HUES6 (cell line): ENCODE measurements around the gene ARHGEF39.
"Not testable (repeated sequence)": the region's sequence is repeated elsewhere in the genome, so short reads cannot be mapped to it uniquely, and the experiment has no call there.

ENCODE experiments used
- H3K27ac ChIP-seq: 2 replicates; pipeline ENCODE4 v1.7.0; 2013; ENCODE audit warnings: low read depth, mild to moderate bottlenecking, low read length, inconsistent platforms
- H3K27me3 ChIP-seq: 2 replicates; pipeline ENCODE4 v1.6.1; 2013; ENCODE audit warnings: low read length; ENCODE audit not compliant: control insufficient read depth, insufficient read depth
- H3K36me3 ChIP-seq: 2 replicates; pipeline ENCODE4 v1.6.1; 2013; ENCODE audit warnings: low read length; ENCODE audit not compliant: control insufficient read depth, insufficient read depth
- H3K4me1 ChIP-seq: 2 replicates; pipeline ENCODE4 v1.6.1; 2013; ENCODE audit warnings: low read length; ENCODE audit not compliant: control insufficient read depth, insufficient read depth
- H3K4me3 ChIP-seq: 2 replicates; pipeline ENCODE4 v1.5.1; 2013; ENCODE audit warnings: low read depth, low read length
- H3K9ac ChIP-seq: one replicate; pipeline ENCODE4 v1.6.1; 2013; ENCODE audit warnings: mild to moderate bottlenecking, low read length
- H3K9me3 ChIP-seq: 2 replicates; pipeline ENCODE4 v1.6.1; 2013; ENCODE audit warnings: low read depth, low read length; ENCODE audit not compliant: control insufficient read depth, insufficient read depth

The ARHGEF39 gene

DNA sequence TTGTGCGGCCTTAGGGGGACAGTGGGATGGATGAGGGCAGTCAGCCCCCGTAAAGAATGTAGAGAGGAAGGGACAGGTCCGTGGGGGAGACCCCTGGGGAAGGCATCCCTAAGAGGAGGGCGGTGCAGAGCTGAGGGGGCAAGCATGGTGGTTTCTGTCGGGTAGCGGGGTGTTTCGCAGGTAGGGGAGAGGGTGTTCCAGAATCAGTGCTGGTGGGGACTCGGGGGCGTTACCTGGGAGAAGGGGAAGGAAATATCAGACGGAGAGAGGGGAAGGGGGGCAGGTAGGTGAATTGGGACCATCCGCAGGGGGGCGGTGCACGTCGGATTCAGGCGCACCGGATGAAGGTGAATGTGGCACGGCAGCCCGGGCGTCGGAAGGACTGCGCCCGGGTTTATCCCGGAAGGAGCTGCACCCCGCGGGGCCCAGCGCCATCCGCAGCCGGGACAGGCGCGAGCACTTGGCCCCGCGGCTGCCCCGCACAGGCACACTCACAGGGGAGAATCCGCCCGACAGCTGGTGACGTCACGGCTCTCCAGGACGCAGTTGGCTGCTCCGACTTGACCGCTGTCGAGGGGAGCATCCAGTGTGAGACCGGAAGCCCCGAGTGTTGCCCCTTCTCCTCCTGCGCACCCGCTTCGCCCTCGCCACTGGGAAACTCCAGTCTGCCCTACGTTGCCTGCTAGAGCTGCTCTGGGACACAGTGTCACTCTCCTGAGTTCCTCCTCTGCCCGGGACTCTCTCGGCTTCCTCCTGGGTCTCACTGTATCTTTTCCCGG, 48.1 kb downstream of the ARHGEF39 start:
- Histone ChIP-seq H3K9ac (peak overlapping the region; percentile 17), H3K9me3 (no peaks in the 10 kb centered on the region), H3K4me1 (peaks cover 11% of the 10 kb centered on the region), H3K27ac (no peak overlapping the region), H3K4me3 (peak overlapping the region; percentile 59), H3K36me3 (no peaks in the 10 kb centered on the region), H3K27me3 (peaks cover 51% of the 10 kb centered on the region)

DNA sequence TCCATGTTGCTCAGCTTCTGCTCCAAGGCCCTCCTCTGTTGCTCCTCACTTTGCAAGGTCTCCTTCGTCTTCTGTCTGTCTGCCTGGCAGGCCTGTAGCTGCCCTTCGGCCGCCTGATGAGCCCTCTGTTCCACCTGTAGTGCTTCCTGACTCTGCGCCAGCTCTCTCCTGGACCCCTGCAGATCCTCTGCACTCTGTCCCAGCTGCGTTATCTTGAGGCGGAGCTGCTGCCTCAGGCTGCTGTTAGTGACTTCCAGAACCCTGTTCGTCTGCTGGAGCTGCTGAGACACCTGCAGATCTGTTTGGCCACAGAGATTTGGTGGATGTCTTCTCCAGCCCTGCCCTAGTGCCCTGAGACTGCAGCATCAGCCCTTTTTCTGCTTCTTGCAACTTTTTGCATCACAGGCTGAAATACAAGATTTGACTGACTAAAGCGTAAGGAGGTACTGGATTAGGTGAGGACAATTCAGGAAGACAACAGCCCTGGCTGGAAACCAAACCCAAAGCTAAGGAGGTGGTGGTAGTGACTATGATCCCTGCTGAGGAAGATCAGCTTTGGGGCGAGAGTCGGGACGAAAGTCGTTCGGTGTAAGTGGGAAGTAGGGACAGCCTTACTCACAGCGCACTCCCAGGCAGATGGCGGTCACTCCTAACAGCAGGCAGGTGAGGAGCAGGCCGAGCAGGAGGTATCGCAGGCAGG, 48.9 kb downstream of the ARHGEF39 start:
- H3K4me1 ChIP-seq: peaks cover 11% of the 10 kb centered on the region
- H3K27me3 ChIP-seq: peaks cover 51% of the 10 kb centered on the region
- no peaks in the 10 kb centered on the region for H3K36me3 ChIP-seq
- peak overlapping the region; percentile 59 for H3K4me3 ChIP-seq
- no peaks in the 10 kb centered on the region for H3K9me3 ChIP-seq
- no peak overlapping the region for H3K27ac ChIP-seq
- peak overlapping the region; percentile 17 for H3K9ac ChIP-seq

DNA sequence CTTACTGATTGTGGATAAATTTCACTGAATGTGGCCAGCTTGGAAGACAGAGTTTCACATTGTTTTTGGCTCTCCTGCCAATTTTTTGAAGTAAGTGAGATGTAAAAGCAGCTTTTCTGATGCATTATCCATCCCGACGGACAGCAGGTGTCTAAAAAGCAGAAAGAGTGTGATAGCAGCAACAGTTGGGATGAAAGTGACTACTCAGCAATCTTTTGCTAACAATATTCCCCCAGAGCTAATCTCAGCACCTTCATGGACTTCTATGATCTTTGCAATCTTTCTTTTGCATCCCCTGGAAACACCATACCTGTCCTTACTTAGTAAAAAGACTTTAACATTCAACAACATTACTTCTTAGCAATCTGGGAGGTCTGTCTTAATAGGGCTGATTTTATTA, 52.2 kb downstream of the ARHGEF39 start:
- peaks cover 11% of the 10 kb centered on the region for H3K4me1 ChIP-seq
- no peak overlapping the region for H3K27ac ChIP-seq
- H3K36me3 ChIP-seq: peaks cover 22% of the 10 kb centered on the region
- no peaks in the 10 kb centered on the region for H3K9me3 ChIP-seq
- H3K27me3 ChIP-seq: peaks cover 37% of the 10 kb centered on the region
- no peak overlapping the region for H3K4me3 ChIP-seq
- no peak overlapping the region for H3K9ac ChIP-seq

- H3K27me3 ChIP-seq: peaks cover 29% of the 10 kb centered on the region
- H3K4me3 ChIP-seq, H3K9ac ChIP-seq, H3K9me3 ChIP-seq, H3K27ac ChIP-seq: not testable (repeated sequence)
- peaks cover 11% of the 10 kb centered on the region for H3K4me1 ChIP-seq
- peaks cover 24% of the 10 kb centered on the region for H3K36me3 ChIP-seq
Measured at GRCh38 chr9:35612066-35612465, 52.9 kb downstream of the ARHGEF39 start.

GRCh38 chr9:35611230-35611797, 53.7 kb downstream of the ARHGEF39 start:
- Histone ChIP-seq H3K9ac (no peak overlapping the region), H3K9me3 (no peaks in the 10 kb centered on the region), H3K36me3 (peaks cover 24% of the 10 kb centered on the region), H3K27me3 (peaks cover 22% of the 10 kb centered on the region), H3K4me3 (no peak overlapping the region), H3K27ac (no peak overlapping the region), H3K4me1 (peaks cover 7% of the 10 kb centered on the region)

- Histone ChIP-seq H3K27me3 (peaks cover 7% of the 10 kb centered on the region; the same call in 1 of the 2 replicates), H3K9ac (no peak overlapping the region), H3K36me3 (peaks cover 24% of the 10 kb centered on the region)
Measured at GRCh38 chr9:35609820-35610163, 55.2 kb downstream of the ARHGEF39 start.

More at GRCh38 chr9:35609820-35610163, 55.2 kb downstream of the ARHGEF39 start:
- H3K27ac ChIP-seq: no peak overlapping the region
- no peaks in the 10 kb centered on the region for H3K9me3 ChIP-seq
- H3K4me1 ChIP-seq: peaks cover 4% of the 10 kb centered on the region; the same call in 1 of the 2 replicates
- H3K4me3 ChIP-seq: no peak overlapping the region
